ENCODE results near the gene ENPEP.

DNA sequence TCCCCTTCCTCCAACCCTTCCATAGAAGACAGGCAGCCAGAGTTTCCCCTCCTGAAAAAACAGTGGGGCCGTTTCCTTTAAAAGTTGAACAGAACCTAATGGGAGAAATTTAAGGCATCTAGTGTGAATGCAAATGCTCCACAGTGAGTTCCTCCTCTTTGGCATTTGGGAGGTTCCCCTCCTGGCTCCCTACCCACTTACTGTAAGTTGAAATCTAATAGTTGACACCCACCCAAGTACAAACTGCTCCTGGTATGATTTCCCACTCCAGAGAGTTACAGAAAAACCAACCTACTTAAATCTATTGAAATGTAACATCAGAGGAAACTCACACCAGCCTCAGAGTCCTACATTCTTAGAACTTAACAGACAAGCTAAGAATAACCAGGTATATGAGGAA is 17.6 kb downstream of the ENPEP start:
- TF ChIP-seq, protein P1, sequence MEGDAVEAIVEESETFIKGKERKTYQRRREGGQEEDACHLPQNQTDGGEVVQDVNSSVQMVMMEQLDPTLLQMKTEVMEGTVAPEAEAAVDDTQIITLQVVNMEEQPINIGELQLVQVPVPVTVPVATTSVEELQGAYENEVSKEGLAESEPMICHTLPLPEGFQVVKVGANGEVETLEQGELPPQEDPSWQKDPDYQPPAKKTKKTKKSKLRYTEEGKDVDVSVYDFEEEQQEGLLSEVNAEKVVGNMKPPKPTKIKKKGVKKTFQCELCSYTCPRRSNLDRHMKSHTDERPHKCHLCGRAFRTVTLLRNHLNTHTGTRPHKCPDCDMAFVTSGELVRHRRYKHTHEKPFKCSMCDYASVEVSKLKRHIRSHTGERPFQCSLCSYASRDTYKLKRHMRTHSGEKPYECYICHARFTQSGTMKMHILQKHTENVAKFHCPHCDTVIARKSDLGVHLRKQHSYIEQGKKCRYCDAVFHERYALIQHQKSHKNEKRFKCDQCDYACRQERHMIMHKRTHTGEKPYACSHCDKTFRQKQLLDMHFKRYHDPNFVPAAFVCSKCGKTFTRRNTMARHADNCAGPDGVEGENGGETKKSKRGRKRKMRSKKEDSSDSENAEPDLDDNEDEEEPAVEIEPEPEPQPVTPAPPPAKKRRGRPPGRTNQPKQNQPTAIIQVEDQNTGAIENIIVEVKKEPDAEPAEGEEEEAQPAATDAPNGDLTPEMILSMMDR (IDR thresholded peaks at IDR 0.05; ENCODE audit: poor library complexity), result no peak
- TF ChIP-seq EZH2phosphoT487 (IDR thresholded peaks at IDR 0.05; ENCODE audit: low read depth, severe bottlenecking, unreplicated experiment), result no peak

Measured in hepatocyte (in vitro differentiated cells).